H1 (cell line): ENCODE results near the gene VPS11. TPM values are rescaled to one million over a fixed set of nuclear protein-coding genes. Genes with fewer than 3 reads are reported as not detected.

ENCODE experiments used
- CTCF ChIA-PET: fragments of 300-600 bp; sonication (Branson Sonifier 250); formaldehyde crosslinking; loops from one replicate; lab custom pipeline; 2021; ENCODE audit not compliant: partially characterized antibody; lab: Charles Lee
- POLR2A ChIA-PET: fragments of 300-600 bp; sonication (Branson Sonifier 250); formaldehyde crosslinking; loops from one replicate; lab custom pipeline; 2021; ENCODE audit warnings: inconsistent platforms; ENCODE audit not compliant: partially characterized antibody; lab: Charles Lee
- DNase-seq, 2 experiments: peaks; one replicate each; pipeline versions ENCODE4 v3.0.0 to v3.0.0-alpha.2; 2010 to 2022; ENCODE audit warnings: low spot score in 2 of 2, low read depth in 1 of 2, mixed read lengths in 1 of 2
- FAIRE-seq: peaks from 2 replicates; lab custom pipeline; 2011; peaks lifted over from hg19 to GRCh38; lab: Jason Lieb, UNC
- H2AFZ ChIP-seq: 2 replicates; pipeline ENCODE4 v1.8.1; 2012; ENCODE audit warnings: low read length, inconsistent platforms
- H2AK5ac ChIP-seq: 2 replicates; pipeline ENCODE4 v1.6.1; 2013; ENCODE audit warnings: low read depth, low read length
- H2BK120ac ChIP-seq: replicated peaks from 2 replicates; pipeline ENCODE3; 2013; ENCODE audit warnings: low read depth, low read length, inconsistent platforms
- H2BK12ac ChIP-seq: 2 replicates; pipeline ENCODE4 v1.6.1; 2013; ENCODE audit warnings: low read depth, low read length
- H2BK15ac ChIP-seq: 2 replicates; pipeline ENCODE4 v1.6.1; 2013; ENCODE audit warnings: low read length
- H2BK20ac ChIP-seq: 2 replicates; pipeline ENCODE4 v1.6.1; 2013; ENCODE audit warnings: low read length
- H2BK5ac ChIP-seq: 2 replicates; pipeline ENCODE4 v1.6.1; 2013; ENCODE audit warnings: low read depth, low read length
- H3K14ac ChIP-seq: 2 replicates; pipeline ENCODE4 v1.6.1; 2013; ENCODE audit warnings: inconsistent platforms; ENCODE audit not compliant: insufficient read length
- H3K18ac ChIP-seq: 2 replicates; pipeline ENCODE4 v1.6.1; 2013; ENCODE audit warnings: low read length; ENCODE audit errors: extremely low read depth
- H3K23ac ChIP-seq: 2 replicates; pipeline ENCODE4 v1.6.1; 2013; ENCODE audit warnings: inconsistent platforms; ENCODE audit not compliant: insufficient read length
- H3K23me2 ChIP-seq: 2 replicates; pipeline ENCODE4 v1.6.1; 2013; ENCODE audit warnings: low read depth, low read length
- H3K27ac ChIP-seq: 2 replicates; pipeline ENCODE4 v1.6.1; 2011; ENCODE audit warnings: low read depth, low read length, inconsistent platforms
- H3K27me3 ChIP-seq, 4 experiments: replicated peaks in 1 of 4; 1 replicate in 1 of 4; 2 replicates in 3 of 4; pipeline versions ENCODE4 v1.6.1 to v1.8.1; 2011 to 2013; ENCODE audit warnings: low read length in 3 of 4, mild to moderate bottlenecking in 3 of 4, inconsistent platforms in 2 of 4, mixed read lengths in 2 of 4, moderate library complexity in 1 of 4; ENCODE audit not compliant: control insufficient read depth in 3 of 4, insufficient read depth in 3 of 4; ENCODE audit errors: extremely low read depth in 1 of 4
- H3K36me3 ChIP-seq, 4 experiments: 2 replicates each; pipeline versions ENCODE4 v1.6.1 to v1.8.1; 2011 to 2013; ENCODE audit warnings: mild to moderate bottlenecking in 4 of 4, low read length in 3 of 4, moderate library complexity in 2 of 4, control low read depth in 1 of 4, inconsistent platforms in 1 of 4; ENCODE audit not compliant: insufficient read depth in 4 of 4, control insufficient read depth in 2 of 4
- H3K4ac ChIP-seq: replicated peaks from 2 replicates; pipeline ENCODE3; 2013; ENCODE audit warnings: low read length, low read depth, mixed read lengths, inconsistent platforms; ENCODE audit not compliant: insufficient read length
- H3K4me1 ChIP-seq, 4 experiments: replicated peaks in 1 of 4; 1 replicate in 1 of 4; 2 replicates in 3 of 4; pipeline versions ENCODE4 v1.6.1 to v1.8.1; 2011 to 2013; ENCODE audit warnings: low read length in 3 of 4, inconsistent platforms in 2 of 4, mixed read lengths in 1 of 4; ENCODE audit not compliant: insufficient read depth in 4 of 4, control insufficient read depth in 3 of 4
- H3K4me2 ChIP-seq, 2 experiments: 2 replicates each; pipeline versions ENCODE4 v1.6.1 to v1.8.1; 2011 to 2013; ENCODE audit warnings: low read depth in 2 of 2, low read length in 2 of 2, control low read depth in 1 of 2, inconsistent platforms in 1 of 2, mild to moderate bottlenecking in 1 of 2; ENCODE audit not compliant: insufficient read depth in 1 of 2
- H3K4me3 ChIP-seq, 4 experiments: fragments of 200-600, 300-600 bp in 1 of 4; sonication (generic), shearing (Covaris generic), sonication (Bioruptor Twin) in 1 of 4; 2 replicates each; pipeline versions ENCODE4 v1.5.1 to v1.8.1; 2011 to 2016; ENCODE audit warnings: low read length in 4 of 4, low read depth in 3 of 4, control low read depth in 2 of 4, inconsistent platforms in 2 of 4, mild to moderate bottlenecking in 2 of 4, mixed read lengths in 1 of 4, moderate library complexity in 1 of 4; ENCODE audit not compliant: insufficient read depth in 2 of 4; ENCODE audit errors: extremely low read depth in 1 of 4
- H3K56ac ChIP-seq: replicated peaks from 2 replicates; pipeline ENCODE3; 2013; ENCODE audit warnings: low read depth, mild to moderate bottlenecking, mixed read lengths, low read length, inconsistent platforms; ENCODE audit not compliant: insufficient read length
- H3K79me1 ChIP-seq: 2 replicates; pipeline ENCODE4 v1.6.1; 2013; ENCODE audit warnings: low read depth, low read length, control low read depth
- H3K79me2 ChIP-seq, 2 experiments: 2 replicates each; pipeline versions ENCODE4 v1.6.1 to v1.8.1; 2012 to 2013; ENCODE audit warnings: low read length in 2 of 2, mild to moderate bottlenecking in 2 of 2, inconsistent platforms in 1 of 2; ENCODE audit not compliant: insufficient read depth in 2 of 2, control insufficient read depth in 1 of 2
- H3K9ac ChIP-seq, 4 experiments: replicated peaks in 1 of 4; 1 replicate in 1 of 4; 2 replicates in 3 of 4; pipeline versions ENCODE4 v1.6.1 to v1.8.1; 2011 to 2013; ENCODE audit warnings: low read depth in 3 of 4, low read length in 3 of 4, control low read depth in 2 of 4, mild to moderate bottlenecking in 2 of 4, moderate library complexity in 2 of 4, inconsistent platforms in 1 of 4; ENCODE audit errors: extremely low read depth in 1 of 4
- H3K9me3 ChIP-seq, 2 experiments: 2 replicates each; pipeline versions ENCODE4 v1.6.1 to v1.8.1; 2012 to 2013; ENCODE audit warnings: mild to moderate bottlenecking in 2 of 2, moderate library complexity in 2 of 2, control low read depth in 1 of 2, inconsistent platforms in 1 of 2, low read depth in 1 of 2, low read length in 1 of 2, mixed read lengths in 1 of 2; ENCODE audit not compliant: insufficient read depth in 2 of 2
- H4K20me1 ChIP-seq, 2 experiments: replicated peaks in 1 of 2; 2 replicates each; pipeline versions ENCODE3 to v1.8.1; 2011 to 2013; ENCODE audit warnings: inconsistent platforms in 2 of 2, low read length in 2 of 2, mild to moderate bottlenecking in 1 of 2; ENCODE audit not compliant: insufficient read depth in 2 of 2, control insufficient read depth in 1 of 2
- H4K5ac ChIP-seq: 2 replicates; pipeline ENCODE4 v1.6.1; 2013; ENCODE audit warnings: low read length, low read depth, mixed read lengths, inconsistent platforms; ENCODE audit not compliant: insufficient read length
- H4K8ac ChIP-seq: 2 replicates; pipeline ENCODE4 v1.8.0; 2013; ENCODE audit warnings: mild to moderate bottlenecking, moderate library complexity, low read length, inconsistent platforms; ENCODE audit not compliant: insufficient read depth; ENCODE audit errors: extremely low read depth
- H4K91ac ChIP-seq: replicated peaks from 2 replicates; pipeline ENCODE3; 2013; ENCODE audit warnings: low read length, mixed read lengths, inconsistent platforms; ENCODE audit not compliant: insufficient read length
- CEBPB ChIP-seq: IDR thresholded peaks from 2 replicates; pipeline ENCODE4 v1.6.1; 2012; ENCODE audit warnings: low read depth, low read length
- GABPA ChIP-seq: IDR thresholded peaks from 2 replicates; pipeline ENCODE4 v1.6.1; 2011; ENCODE audit warnings: mild to moderate bottlenecking, low read length, moderate library complexity, borderline replicate concordance; ENCODE audit not compliant: insufficient read depth
- HDAC6 ChIP-seq: IDR thresholded peaks from one replicate; pipeline ENCODE4 v1.7.1; 2012; ENCODE audit warnings: low read depth, mild to moderate bottlenecking, inconsistent platforms, low read length, moderate library complexity
- PHF8 ChIP-seq: fragments of 200-600 bp; sonication (generic); conservative IDR thresholded peaks from 2 replicates; pipeline ENCODE4 v1.7.1; 2012; ENCODE audit warnings: low read depth, mild to moderate bottlenecking, inconsistent platforms, low read length, moderate library complexity
- POU5F1 ChIP-seq: IDR thresholded peaks from 2 replicates; pipeline ENCODE4 v1.6.1; 2011; ENCODE audit warnings: low read depth, mild to moderate bottlenecking, low read length, moderate library complexity
- RNF2 ChIP-seq: fragments of 200-900, 300-1000 bp; sonication (generic); IDR thresholded peaks from 2 replicates; pipeline ENCODE4 v1.7.1; 2016; ENCODE audit warnings: borderline replicate concordance, low read depth, mild to moderate bottlenecking, antibody characterized with exemption, low read length; ENCODE audit not compliant: poor library complexity, severe bottlenecking; ENCODE audit errors: missing control alignments
- SUZ12 ChIP-seq: fragments of 200-600 bp; sonication (generic); IDR thresholded peaks from 2 replicates; pipeline ENCODE4 v1.6.1; 2012; ENCODE audit warnings: mild to moderate bottlenecking, inconsistent platforms, low read length, moderate library complexity, mixed read lengths
- TCF12 ChIP-seq: IDR thresholded peaks from 2 replicates; pipeline ENCODE4 v1.6.1; 2011; ENCODE audit warnings: low read depth, mild to moderate bottlenecking, low read length
- WGBS, 2 experiments: shearing (Covaris generic) in 1 of 2; methylation state at CpG; one replicate each; pipeline versions ENCODE4 v1.1.6 to v1.1.7; 2013 to 2015; ENCODE audit warnings: low lambda C conversion rate in 2 of 2, mixed read lengths in 2 of 2, inconsistent platforms in 1 of 2, low coverage in 1 of 2, missing lambda C conversion rate in 1 of 2; ENCODE audit not compliant: insufficient replicate concordance in 2 of 2, insufficient coverage in 1 of 2, insufficient read length in 1 of 2; ENCODE audit errors: extremely low coverage in 1 of 2, missing lambda C conversion rate in 1 of 2; 5-methylcytosine and 5-hydroxymethylcytosine counted together
- polyA plus RNA-seq, 7 experiments: library from polyadenylated mRNA; depleted of rRNA in 3 of 7; stranded (reverse) in 5 of 7; unstranded in 2 of 7; fragments of >200 nt in 5 of 7; fragments of 200-250 nt in 2 of 7; gene quantifications; 1 replicate in 5 of 7; 2 replicates in 1 of 7; 4 replicates in 1 of 7; pipeline versions ENCODE4 v1.2.1 to v1.2.3, GENCODE V29; 2011 to 2013; ENCODE audit warnings: missing spikeins in 2 of 7, mixed read lengths in 2 of 7
- total RNA-seq: library from RNA; stranded (reverse); fragmentation: NEBNext Ultra II Directional; extraction: Animal tissue kit (Norgen Biotek cat#: 25700); gene quantifications from 2 replicates; pipeline ENCODE4 v1.2.1, GENCODE V29; 2021
- TF ChIP-seq, protein P1 (sequence below), 3 experiments: IDR thresholded peaks; 1 replicate in 2 of 3; 2 replicates in 1 of 3; pipeline versions ENCODE4 v1.5.1 to v1.6.1; 2011; ENCODE audit warnings: low read length in 3 of 3, mild to moderate bottlenecking in 3 of 3, inconsistent platforms in 2 of 3, low read depth in 1 of 3, moderate library complexity in 1 of 3; ENCODE audit not compliant: insufficient read depth in 1 of 3; ENCODE audit errors: control extremely low read depth in 1 of 3
- TF ChIP-seq, protein P2 (sequence below): IDR thresholded peaks from 2 replicates; pipeline ENCODE4 v1.6.1; 2012; ENCODE audit warnings: inconsistent platforms

The VPS11 gene
- total and polyA plus RNA-seq, 2 of the 8 experiments (the other 6 are each of a cell fraction or from before 2014, with no cell fraction given), result 13.1 to 15.5 TPM

DNA sequence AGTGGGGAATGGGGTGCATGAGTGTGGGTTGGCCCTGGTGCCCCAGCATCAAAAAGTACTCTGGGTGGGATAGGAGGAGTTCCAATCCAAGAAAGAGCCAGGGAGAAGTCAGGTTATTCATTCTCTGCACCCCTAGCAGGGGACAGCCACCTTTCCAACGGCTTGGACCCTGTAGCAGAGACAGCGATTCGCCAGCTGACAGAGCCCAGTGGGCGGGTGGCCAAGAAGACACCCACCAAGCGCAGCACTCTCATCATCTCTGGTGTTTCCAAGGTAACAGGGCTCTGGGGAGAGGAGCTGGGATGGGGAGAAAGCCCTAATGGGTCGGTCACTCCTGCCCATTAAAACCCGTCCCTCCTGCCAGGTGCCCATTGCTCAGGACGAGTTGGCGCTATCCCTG, 46.1 kb downstream of the VPS11 start:
- Histone ChIP-seq H3K4me2 (no peak overlapping the region), H3K4me1 (peaks cover 0 to 4% (median 0%) of the 10 kb centered on the region in 4 experiments; a peak in 1 of 7 replicates), H3K4me3 (no peak overlapping the region), H4K91ac (no peak overlapping the region), H3K23me2 (no peaks in the 10 kb centered on the region), H2BK15ac (no peak overlapping the region), H3K56ac (no peak overlapping the region), H3K9ac (no peak overlapping the region), H3K23ac (no peak overlapping the region), H2AFZ (no peak overlapping the region), H4K8ac (0 out of 2 replicates have a peak overlapping the region, but pooled peaks have one; percentile 4), H2BK12ac (no peak overlapping the region), H3K9me3 (no peaks in the 10 kb centered on the region), H2BK20ac (no peak overlapping the region), H3K79me2 (no peaks in the 10 kb centered on the region), H2AK5ac (no peak overlapping the region), H4K5ac (no peak overlapping the region), H2BK120ac (no peak overlapping the region), H3K79me1 (no peaks in the 10 kb centered on the region; the same call in 1 of the 2 replicates), H2BK5ac (no peak overlapping the region), H3K4ac (no peak overlapping the region), H3K18ac (no peak overlapping the region), H3K14ac (no peak overlapping the region), H4K20me1 (no peaks in the 10 kb centered on the region), H3K27ac (no peak overlapping the region), H3K36me3 (no peaks in the 10 kb centered on the region; a peak in 1 of 8 replicates), H3K27me3 (peaks cover 0 to 6% (median 4%) of the 10 kb centered on the region in 4 experiments; a peak in 6 of 7 replicates)
- ChIA-PET CTCF (interaction anchor here (1.2 to 5.4 kb wide), 2 partner anchors 14 to 21 kb away, joined by 3 to 25 read pairs; no protein-coding TSS in a partner anchor), POLR2A (interaction anchor here (10.6 kb wide), 1 partner anchor 20 kb away, joined by 139 read pairs; a partner anchor contains a TSS)
- no peak for DNase-seq
- 96% methylated on average over 9 of the region's 9 CpGs; no CpG with 5 or more reads in 1 of the 2 experiments for WGBS, 2 experiments
- no peak for FAIRE-seq
- TF ChIP-seq, protein P1, sequence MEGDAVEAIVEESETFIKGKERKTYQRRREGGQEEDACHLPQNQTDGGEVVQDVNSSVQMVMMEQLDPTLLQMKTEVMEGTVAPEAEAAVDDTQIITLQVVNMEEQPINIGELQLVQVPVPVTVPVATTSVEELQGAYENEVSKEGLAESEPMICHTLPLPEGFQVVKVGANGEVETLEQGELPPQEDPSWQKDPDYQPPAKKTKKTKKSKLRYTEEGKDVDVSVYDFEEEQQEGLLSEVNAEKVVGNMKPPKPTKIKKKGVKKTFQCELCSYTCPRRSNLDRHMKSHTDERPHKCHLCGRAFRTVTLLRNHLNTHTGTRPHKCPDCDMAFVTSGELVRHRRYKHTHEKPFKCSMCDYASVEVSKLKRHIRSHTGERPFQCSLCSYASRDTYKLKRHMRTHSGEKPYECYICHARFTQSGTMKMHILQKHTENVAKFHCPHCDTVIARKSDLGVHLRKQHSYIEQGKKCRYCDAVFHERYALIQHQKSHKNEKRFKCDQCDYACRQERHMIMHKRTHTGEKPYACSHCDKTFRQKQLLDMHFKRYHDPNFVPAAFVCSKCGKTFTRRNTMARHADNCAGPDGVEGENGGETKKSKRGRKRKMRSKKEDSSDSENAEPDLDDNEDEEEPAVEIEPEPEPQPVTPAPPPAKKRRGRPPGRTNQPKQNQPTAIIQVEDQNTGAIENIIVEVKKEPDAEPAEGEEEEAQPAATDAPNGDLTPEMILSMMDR (IDR thresholded peaks at IDR 0.05; ENCODE audit: control extremely low read depth in 1 of 3, insufficient read depth in 1 of 3, low read depth in 1 of 3, low read length in 3 of 3), result no peak
- no peak for TF ChIP-seq CEBPB
- TF ChIP-seq TCF12, result no peak
- no peak for TF ChIP-seq PHF8
- no peak for TF ChIP-seq GABPA
- no peak for TF ChIP-seq SUZ12
- TF ChIP-seq POU5F1, result no peak
- no peak for TF ChIP-seq HDAC6
- TF ChIP-seq, protein P2, sequence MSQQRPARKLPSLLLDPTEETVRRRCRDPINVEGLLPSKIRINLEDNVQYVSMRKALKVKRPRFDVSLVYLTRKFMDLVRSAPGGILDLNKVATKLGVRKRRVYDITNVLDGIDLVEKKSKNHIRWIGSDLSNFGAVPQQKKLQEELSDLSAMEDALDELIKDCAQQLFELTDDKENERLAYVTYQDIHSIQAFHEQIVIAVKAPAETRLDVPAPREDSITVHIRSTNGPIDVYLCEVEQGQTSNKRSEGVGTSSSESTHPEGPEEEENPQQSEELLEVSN, result no peak
- no peak for TF ChIP-seq RNF2
